Caco-2 (cell line): Measurements from ENCODE around the gene COPG1. TPM values are rescaled to one million over a fixed set of nuclear protein-coding genes. Genes with fewer than 3 reads are reported as not detected.

Source experiments
- BruUV-seq: library from RNA; stranded (reverse); fragments of 400-500 nt; replicated peaks from 2 replicates; lab custom pipeline; 2021; lab: Mats Ljungman, UMichigan
- CTCF ChIA-PET: fragments of 300-600 bp; sonication (Branson Sonifier 250); formaldehyde crosslinking; loops from one replicate; lab custom pipeline; 2022; ENCODE audit warnings: antibody characterized with exemption; lab: Charles Lee
- POLR2A ChIA-PET: fragments of 300-600 bp; sonication (Branson Sonifier 250); formaldehyde crosslinking; loops from one replicate; lab custom pipeline; 2022; ENCODE audit warnings: antibody characterized with exemption; lab: Charles Lee
- DNase-seq, 2 experiments: peaks; one replicate each; pipeline versions ENCODE4 v3.0.0 to v3.0.0-alpha.2; 2020 to 2022
- H3K27me3 ChIP-seq: replicated peaks from 2 replicates; pipeline ENCODE4 v1.6.0; 2011; ENCODE audit warnings: low read length; ENCODE audit not compliant: control insufficient read depth, insufficient read depth
- H3K36me3 ChIP-seq: 2 replicates; pipeline ENCODE4 v1.5.1; 2011; ENCODE audit warnings: low read length; ENCODE audit not compliant: control insufficient read depth, insufficient read depth
- H3K4me1 ChIP-seq: fragments of 250-450 bp; sonication (Bioruptor Pico); 2 replicates; pipeline ENCODE4 v1.5.1; 2020; ENCODE audit warnings: mild to moderate bottlenecking
- H3K4me3 ChIP-seq: 2 replicates; pipeline ENCODE4 v1.5.1; 2011; ENCODE audit warnings: low read depth, mild to moderate bottlenecking, control low read depth, low read length
- H3K9me3 ChIP-seq: fragments of 250-450 bp; sonication (Bioruptor Pico); 2 replicates; pipeline ENCODE4 v1.5.1; 2020; ENCODE audit warnings: mild to moderate bottlenecking, moderate library complexity
- H3K27ac Mint-ChIP-seq: one replicate; pipeline ENCODE4 v1.8.0; 2022; ENCODE audit warnings: mixed read lengths; ENCODE audit not compliant: unreplicated experiment
- H3K27me3 Mint-ChIP-seq: one replicate; pipeline ENCODE4 v1.8.0; 2022; ENCODE audit warnings: mixed read lengths; ENCODE audit not compliant: insufficient read depth, unreplicated experiment
- H3K36me3 Mint-ChIP-seq: one replicate; pipeline ENCODE4 v1.8.0; 2022; ENCODE audit warnings: mild to moderate bottlenecking, mixed read lengths; ENCODE audit not compliant: insufficient read depth, unreplicated experiment
- H3K4me1 Mint-ChIP-seq: one replicate; pipeline ENCODE4 v1.8.0; 2022; ENCODE audit warnings: low read depth, mixed read lengths; ENCODE audit not compliant: unreplicated experiment
- H3K4me3 Mint-ChIP-seq: one replicate; pipeline ENCODE4 v1.8.0; 2022; ENCODE audit warnings: mild to moderate bottlenecking, moderate library complexity, mixed read lengths; ENCODE audit not compliant: unreplicated experiment
- H3K9me3 Mint-ChIP-seq: one replicate; pipeline ENCODE4 v1.8.0; 2022; ENCODE audit warnings: mixed read lengths; ENCODE audit not compliant: unreplicated experiment
- intact Hi-C: fragments of 100-400 bp; cut with micrococcal nuclease; formaldehyde crosslinking; loops from one replicate; pipeline ENCODE4 v1.10.0; 2022; ENCODE audit not compliant: unreplicated experiment
- total RNA-seq: library from RNA; stranded (reverse); gene quantifications from 2 replicates; pipeline ENCODE4 v1.2.3, GENCODE V29; 2022
- TF ChIP-seq, protein P1 (sequence below), 2 experiments: fragments of 200-600 bp in 1 of 2; IDR thresholded peaks; 1 replicate in 1 of 2; 2 replicates in 1 of 2; pipeline versions ENCODE4 v1.5.1 to v1.8.0; 2011 to 2022; ENCODE audit warnings: antibody characterized with exemption in 1 of 2, control low read depth in 1 of 2, inconsistent platforms in 1 of 2, low read depth in 1 of 2, low read length in 1 of 2, mild to moderate bottlenecking in 1 of 2, moderate library complexity in 1 of 2; ENCODE audit not compliant: insufficient read depth in 1 of 2, severe bottlenecking in 1 of 2, unreplicated experiment in 1 of 2

Gene COPG1
- total RNA-seq, 1 experiment from 2014 or later: 178 TPM

DNA sequence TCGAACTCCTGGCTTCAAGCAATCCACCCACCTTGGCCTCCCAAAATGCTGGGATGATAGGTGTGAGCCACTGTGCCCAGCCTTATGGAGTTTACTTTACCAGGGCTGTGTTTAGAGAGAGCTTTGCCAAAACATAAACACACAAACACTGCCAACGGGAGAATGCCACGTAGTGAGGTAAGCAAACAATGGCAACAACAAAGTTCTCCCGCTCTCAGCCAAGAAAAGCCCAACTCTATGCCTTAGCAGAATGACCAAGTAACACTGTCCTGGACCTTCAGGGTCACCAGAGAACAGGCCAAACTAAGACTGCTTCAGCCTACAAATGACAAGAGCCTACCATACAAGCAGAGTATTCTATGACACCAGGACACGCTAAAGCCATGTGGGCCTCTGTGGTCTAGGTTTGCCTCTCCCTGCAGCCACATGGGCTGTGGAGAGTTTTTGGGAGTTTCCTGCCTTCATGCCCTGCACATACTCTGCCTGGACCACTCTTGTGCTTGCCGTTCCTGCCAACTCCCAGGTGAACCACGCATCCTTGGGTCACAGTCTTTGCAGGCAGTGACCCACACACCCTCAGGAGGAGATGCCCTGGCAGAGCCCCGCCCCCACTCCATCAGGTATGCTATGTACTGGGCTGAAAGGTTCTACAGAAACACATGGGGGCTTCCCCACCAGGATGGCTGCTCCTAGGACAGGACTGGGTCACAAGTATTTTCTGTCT, 44.1 kb upstream of the COPG1 start:
- no peak for DNase-seq
- H3K27ac Mint-ChIP-seq: no peak overlapping the region
- H3K36me3 ChIP-seq: no peaks in the 10 kb centered on the region
- no peaks in the 10 kb centered on the region for H3K9me3 Mint-ChIP-seq
- no peak overlapping the region for H3K4me3 Mint-ChIP-seq
- H3K4me3 ChIP-seq: no peak overlapping the region
- H3K36me3 Mint-ChIP-seq: no peaks in the 10 kb centered on the region
- H3K4me1 Mint-ChIP-seq: no peaks in the 10 kb centered on the region
- H3K9me3 ChIP-seq: no peaks in the 10 kb centered on the region
- TF ChIP-seq, protein P1, sequence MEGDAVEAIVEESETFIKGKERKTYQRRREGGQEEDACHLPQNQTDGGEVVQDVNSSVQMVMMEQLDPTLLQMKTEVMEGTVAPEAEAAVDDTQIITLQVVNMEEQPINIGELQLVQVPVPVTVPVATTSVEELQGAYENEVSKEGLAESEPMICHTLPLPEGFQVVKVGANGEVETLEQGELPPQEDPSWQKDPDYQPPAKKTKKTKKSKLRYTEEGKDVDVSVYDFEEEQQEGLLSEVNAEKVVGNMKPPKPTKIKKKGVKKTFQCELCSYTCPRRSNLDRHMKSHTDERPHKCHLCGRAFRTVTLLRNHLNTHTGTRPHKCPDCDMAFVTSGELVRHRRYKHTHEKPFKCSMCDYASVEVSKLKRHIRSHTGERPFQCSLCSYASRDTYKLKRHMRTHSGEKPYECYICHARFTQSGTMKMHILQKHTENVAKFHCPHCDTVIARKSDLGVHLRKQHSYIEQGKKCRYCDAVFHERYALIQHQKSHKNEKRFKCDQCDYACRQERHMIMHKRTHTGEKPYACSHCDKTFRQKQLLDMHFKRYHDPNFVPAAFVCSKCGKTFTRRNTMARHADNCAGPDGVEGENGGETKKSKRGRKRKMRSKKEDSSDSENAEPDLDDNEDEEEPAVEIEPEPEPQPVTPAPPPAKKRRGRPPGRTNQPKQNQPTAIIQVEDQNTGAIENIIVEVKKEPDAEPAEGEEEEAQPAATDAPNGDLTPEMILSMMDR (IDR thresholded peaks at IDR 0.05; ENCODE audit: insufficient read depth in 1 of 2, low read depth in 1 of 2, low read length in 1 of 2, severe bottlenecking in 1 of 2, unreplicated experiment in 1 of 2): no peak
- BruUV-seq: no TSS peak
- ChIA-PET POLR2A (no interaction called here), CTCF (no interaction called here)
- intact Hi-C loops: no loop called here
- H3K27me3 ChIP-seq: no peaks in the 10 kb centered on the region
- H3K27me3 Mint-ChIP-seq: peaks cover 2% of the 10 kb centered on the region
- H3K4me1 ChIP-seq: no peaks in the 10 kb centered on the region

DNA sequence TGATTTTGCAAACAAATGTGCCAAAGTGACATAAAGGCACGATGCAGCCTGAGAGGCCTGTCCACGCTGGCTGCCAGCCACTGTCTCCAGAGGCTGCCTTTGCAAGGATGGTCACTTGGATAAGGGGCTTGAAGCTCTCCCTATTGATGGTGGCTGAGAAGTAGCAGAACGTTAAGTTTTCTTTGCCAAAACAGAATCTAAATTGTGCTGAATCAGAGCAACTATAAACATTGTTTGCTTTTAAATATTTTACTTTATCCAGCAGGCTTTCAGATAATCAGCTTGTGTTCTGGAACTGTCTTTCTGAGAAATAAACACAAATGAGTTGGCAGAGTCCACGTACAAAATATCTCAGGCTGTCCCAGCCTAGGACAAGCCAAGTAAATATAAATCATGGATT, 41.9 kb upstream of the COPG1 start:
- no peak for DNase-seq
- Mint-ChIP-seq H3K4me3 (no peak overlapping the region), H3K27me3 (no peaks in the 10 kb centered on the region), H3K27ac (no peak overlapping the region), H3K4me1 (no peaks in the 10 kb centered on the region), H3K9me3 (no peaks in the 10 kb centered on the region), H3K36me3 (no peaks in the 10 kb centered on the region)
- H3K4me1 ChIP-seq: no peaks in the 10 kb centered on the region
- TF ChIP-seq, protein P1 (IDR thresholded peaks at IDR 0.05; ENCODE audit: insufficient read depth in 1 of 2, low read depth in 1 of 2, low read length in 1 of 2, severe bottlenecking in 1 of 2, unreplicated experiment in 1 of 2): no peak
- no peaks in the 10 kb centered on the region for H3K27me3 ChIP-seq
- no peak overlapping the region for H3K4me3 ChIP-seq
- no peaks in the 10 kb centered on the region for H3K9me3 ChIP-seq
- ChIA-PET POLR2A (interaction anchor here (0.6 kb wide), 1 partner anchor 26 kb away, joined by 5 read pairs; no protein-coding TSS in a partner anchor), CTCF (no interaction called here)
- no TSS peak for BruUV-seq
- intact Hi-C loops: no loop called here
- no peaks in the 10 kb centered on the region for H3K36me3 ChIP-seq

DNA sequence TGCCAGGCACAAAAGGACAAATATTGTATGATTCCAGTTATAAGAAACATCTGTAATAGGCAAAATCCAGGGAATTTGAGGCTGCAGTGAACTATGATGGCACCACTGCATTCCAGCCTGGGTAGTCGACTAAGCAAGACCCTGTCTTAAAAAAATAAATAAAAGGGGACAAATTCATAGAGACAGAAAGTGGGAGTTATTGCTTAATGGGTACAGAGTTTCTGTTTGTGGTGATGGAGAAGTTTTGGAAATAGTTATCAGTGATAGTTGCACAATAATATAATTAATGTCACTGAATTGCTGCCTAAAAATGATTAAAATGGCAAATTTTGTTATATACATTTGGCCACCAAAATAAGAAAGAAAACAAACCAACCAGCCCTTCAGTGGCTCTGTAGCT, 38.1 kb upstream of the COPG1 start:
- Histone ChIP-seq H3K27me3 (no peaks in the 10 kb centered on the region), H3K4me3 (no peak overlapping the region), H3K36me3 (no peaks in the 10 kb centered on the region), H3K4me1 (no peaks in the 10 kb centered on the region), H3K9me3 (no peaks in the 10 kb centered on the region)
- no peak for DNase-seq
- ChIA-PET CTCF (no interaction called here), POLR2A (no interaction called here)
- no peak overlapping the region for H3K27ac Mint-ChIP-seq
- no peaks in the 10 kb centered on the region for H3K36me3 Mint-ChIP-seq
- H3K27me3 Mint-ChIP-seq: no peaks in the 10 kb centered on the region
- TF ChIP-seq, protein P1 (IDR thresholded peaks at IDR 0.05; ENCODE audit: insufficient read depth in 1 of 2, low read depth in 1 of 2, low read length in 1 of 2, severe bottlenecking in 1 of 2, unreplicated experiment in 1 of 2): no peak
- intact Hi-C loops: no loop called here
- no TSS peak for BruUV-seq
- no peaks in the 10 kb centered on the region for H3K9me3 Mint-ChIP-seq
- no peak overlapping the region for H3K4me3 Mint-ChIP-seq
- H3K4me1 Mint-ChIP-seq: no peaks in the 10 kb centered on the region
